Activated CD8-positive, alpha-beta T cell treated with anti-CD3 and anti-CD28 coated beads for 36 hours (primary cell): Measurements from ENCODE around the gene NMRK2. TPM values are rescaled to one million over a fixed set of nuclear protein-coding genes. Genes with fewer than 3 reads are reported as not detected.

ENCODE experiments used
- ATAC-seq: fragments of 200-7000 bp; cut with Tn5 transposase; one replicate; pipeline ENCODE4 v1.10.0; 2021; ENCODE audit warnings: mild to moderate bottlenecking, moderate library complexity
- CTCF ChIA-PET: fragments of 350-600 bp; sonication (Branson Sonifier 250); formaldehyde crosslinking; loops from one replicate; lab custom pipeline; 2021; ENCODE audit warnings: antibody characterized with exemption; lab: Charles Lee
- POLR2A ChIA-PET: fragments of 350-600 bp; sonication (Branson Sonifier 250); formaldehyde crosslinking; loops from one replicate; lab custom pipeline; 2021; ENCODE audit warnings: antibody characterized with exemption; lab: Charles Lee
- DNase-seq: peaks from one replicate; pipeline ENCODE4 v3.0.0-alpha.2; 2020
- H3K27ac Mint-ChIP-seq: one replicate; pipeline ENCODE4 v1.8.0; 2021; ENCODE audit warnings: mild to moderate bottlenecking, mixed read lengths
- H3K27me3 Mint-ChIP-seq: one replicate; pipeline ENCODE4 v1.8.0; 2021; ENCODE audit warnings: mixed read lengths
- H3K36me3 Mint-ChIP-seq: one replicate; pipeline ENCODE4 v1.8.0; 2021; ENCODE audit warnings: low read depth, mixed read lengths
- H3K4me1 Mint-ChIP-seq: one replicate; pipeline ENCODE4 v1.8.0; 2021; ENCODE audit warnings: low read depth, mixed read lengths
- H3K4me3 Mint-ChIP-seq: one replicate; pipeline ENCODE4 v1.8.0; 2021; ENCODE audit warnings: mild to moderate bottlenecking, moderate library complexity, mixed read lengths
- H3K9me3 Mint-ChIP-seq: one replicate; pipeline ENCODE4 v1.8.0; 2021; ENCODE audit warnings: mixed read lengths
- intact Hi-C: fragments of 100-400 bp; cut with micrococcal nuclease; formaldehyde crosslinking; loops from one replicate; pipeline ENCODE4 v1.10.0; 2022
- total RNA-seq, 2 experiments: library from RNA; stranded (reverse); gene quantifications; one replicate each; pipeline ENCODE4 v1.2.3, GENCODE V29; 2021
- TF ChIP-seq, protein P1 (sequence below): fragments of 200-600 bp; IDR thresholded peaks from one replicate; pipeline ENCODE4 v1.8.0; 2022; ENCODE audit warnings: antibody characterized with exemption, mild to moderate bottlenecking

The NMRK2 gene
- total RNA-seq, 2 experiments from 2014 or later, result not detected

DNA sequence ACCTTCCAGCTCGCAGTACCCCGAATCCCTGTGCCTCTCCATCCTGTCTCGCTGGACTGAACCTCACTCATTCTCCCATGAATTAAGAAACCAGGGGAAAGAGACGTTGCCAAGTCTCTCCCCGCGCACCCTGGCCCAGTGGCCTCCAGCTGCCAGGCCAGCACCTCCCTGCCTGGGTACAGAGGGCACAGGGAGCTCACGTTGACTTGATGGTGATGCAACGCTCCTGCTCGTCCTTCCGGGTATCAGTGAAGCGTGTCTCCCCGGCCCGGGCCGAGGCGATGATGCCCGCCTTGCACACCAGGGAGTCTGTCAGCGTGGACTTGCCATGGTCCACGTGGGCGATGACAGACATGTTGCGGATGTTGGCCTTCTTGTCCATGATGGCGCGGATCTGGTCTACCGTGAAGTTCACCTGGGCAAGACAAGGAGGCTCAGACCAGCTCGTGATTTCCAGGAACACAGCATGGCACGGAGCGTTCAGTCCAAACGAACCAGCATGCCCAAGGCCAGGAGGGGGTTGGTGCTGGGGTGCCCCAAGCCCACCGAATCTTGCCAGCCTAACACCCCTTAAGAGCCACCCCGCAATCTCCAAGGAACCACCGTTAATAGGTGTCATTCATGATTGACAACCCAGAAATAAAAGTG, 51.2 kb downstream of the NMRK2 start:
- no peaks in the 10 kb centered on the region for H3K9me3 Mint-ChIP-seq
- peak overlapping the region; percentile 94 for H3K4me3 Mint-ChIP-seq
- no peak for ATAC-seq

DNA sequence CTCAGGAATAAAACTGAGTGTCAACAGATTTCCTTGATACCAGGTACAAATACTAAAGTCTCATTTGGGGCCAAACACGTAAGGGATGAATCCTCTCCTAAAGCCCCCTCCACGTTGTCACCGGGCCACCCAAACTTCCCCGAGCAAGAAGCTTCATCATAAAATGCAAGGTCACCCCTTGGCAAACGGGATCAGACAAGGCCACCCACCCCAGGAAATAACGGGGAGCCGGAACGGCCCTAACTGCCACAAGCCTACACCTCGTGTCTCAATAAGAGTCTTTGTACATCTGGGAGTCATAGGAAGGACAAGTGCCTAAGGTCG, 51.7 kb downstream of the NMRK2 start:
- Mint-ChIP-seq H3K4me1 (peaks cover 46% of the 10 kb centered on the region), H3K9me3 (no peaks in the 10 kb centered on the region), H3K27me3 (no peaks in the 10 kb centered on the region), H3K36me3 (peaks cover 55% of the 10 kb centered on the region), H3K27ac (peak overlapping the region; percentile 95), H3K4me3 (peak overlapping the region; percentile 94)
- ATAC-seq (no peak), DNase-seq (no peak)
- POLR2A ChIA-PET, result interaction anchor here (0.6 to 7.8 kb wide), 15 partner anchors 9 to 223 kb away, joined by 3 to 131 read pairs (median 5); partner anchors contain the start of genes APBA3, DAPK3, MRPL54 and PIAS4
- intact Hi-C loops, result no loop called here
- TF ChIP-seq, protein P1, sequence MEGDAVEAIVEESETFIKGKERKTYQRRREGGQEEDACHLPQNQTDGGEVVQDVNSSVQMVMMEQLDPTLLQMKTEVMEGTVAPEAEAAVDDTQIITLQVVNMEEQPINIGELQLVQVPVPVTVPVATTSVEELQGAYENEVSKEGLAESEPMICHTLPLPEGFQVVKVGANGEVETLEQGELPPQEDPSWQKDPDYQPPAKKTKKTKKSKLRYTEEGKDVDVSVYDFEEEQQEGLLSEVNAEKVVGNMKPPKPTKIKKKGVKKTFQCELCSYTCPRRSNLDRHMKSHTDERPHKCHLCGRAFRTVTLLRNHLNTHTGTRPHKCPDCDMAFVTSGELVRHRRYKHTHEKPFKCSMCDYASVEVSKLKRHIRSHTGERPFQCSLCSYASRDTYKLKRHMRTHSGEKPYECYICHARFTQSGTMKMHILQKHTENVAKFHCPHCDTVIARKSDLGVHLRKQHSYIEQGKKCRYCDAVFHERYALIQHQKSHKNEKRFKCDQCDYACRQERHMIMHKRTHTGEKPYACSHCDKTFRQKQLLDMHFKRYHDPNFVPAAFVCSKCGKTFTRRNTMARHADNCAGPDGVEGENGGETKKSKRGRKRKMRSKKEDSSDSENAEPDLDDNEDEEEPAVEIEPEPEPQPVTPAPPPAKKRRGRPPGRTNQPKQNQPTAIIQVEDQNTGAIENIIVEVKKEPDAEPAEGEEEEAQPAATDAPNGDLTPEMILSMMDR, result no peak
- CTCF ChIA-PET, result interaction anchor here (0.7 to 2.5 kb wide), 2 partner anchors 14 to 680 kb away, joined by 3 to 16 read pairs; partner anchors contain the start of gene DAPK3

More for the DNA sequence above, 51.2 kb downstream of the NMRK2 start:
- ChIA-PET POLR2A (interaction anchor here (0.6 to 7.8 kb wide), 15 partner anchors 8 to 263 kb away, joined by 3 to 131 read pairs (median 5); partner anchors contain the start of genes APBA3, DAPK3, MRPL54 and PIAS4), CTCF (interaction anchor here (2.5 kb wide), 1 partner anchor 13 kb away, joined by 16 read pairs; the partner anchor contains the start of gene DAPK3)
- intact Hi-C loops, result no loop called here
- Mint-ChIP-seq H3K4me1 (peaks cover 49% of the 10 kb centered on the region), H3K27me3 (no peaks in the 10 kb centered on the region), H3K36me3 (peaks cover 60% of the 10 kb centered on the region), H3K27ac (peak overlapping the region; percentile 95)
- no peak for DNase-seq
- TF ChIP-seq, protein P1, result no peak

DNA sequence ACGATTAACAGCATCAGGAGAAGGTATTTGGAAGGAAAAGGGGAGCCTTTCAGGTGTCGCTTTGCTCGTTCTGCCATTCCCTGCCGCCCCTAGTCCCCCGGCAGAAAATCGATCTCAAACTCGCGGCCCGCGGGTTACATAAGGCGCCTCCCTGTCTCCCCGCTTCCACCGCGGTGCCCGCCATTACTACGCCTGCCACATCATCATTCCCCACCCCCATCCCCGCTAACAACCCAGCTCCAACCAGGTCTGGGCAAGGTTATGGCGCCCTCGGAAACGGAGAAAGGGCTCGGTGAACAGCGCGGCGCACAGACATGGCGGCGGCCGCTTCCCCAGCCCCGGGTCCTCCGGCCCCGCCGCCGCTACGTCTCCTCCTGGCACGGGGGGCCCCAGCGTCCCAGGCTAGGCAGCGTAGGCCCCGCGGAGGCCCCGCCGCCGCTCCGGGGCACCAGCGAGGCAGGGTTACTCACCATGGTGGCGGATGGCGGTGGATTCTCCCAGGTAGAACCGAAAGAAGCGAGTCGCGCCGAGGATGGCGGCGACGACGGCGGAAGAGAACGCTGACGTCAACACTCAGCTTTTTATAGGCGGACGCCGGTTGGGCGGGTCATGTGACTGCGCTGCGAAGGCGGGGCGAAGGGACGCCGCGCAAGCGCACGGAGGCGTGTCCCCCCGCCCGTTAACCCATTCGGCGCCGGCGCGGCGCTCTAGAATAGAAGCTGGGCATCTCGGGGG, 52.2 kb downstream of the NMRK2 start, which contains the start of gene EEF2:
Gene EEF2 (minus strand): TSS at position 556 of the 735 bp plus-strand sequence. CDS start 83 bp downstream, at position 473.
- TF ChIP-seq, protein P1, result no peak
- peak within 1 kb of the TSS; percentile 95 for H3K27ac Mint-ChIP-seq
- POLR2A ChIA-PET, result interaction anchor here (0.6 to 7.8 kb wide), 24 partner anchors 9 to 670 kb away, joined by 3 to 131 read pairs (median 4); partner anchors contain the start of genes APBA3, DAPK3, MRPL54 and PIAS4
- H3K4me1 Mint-ChIP-seq, result peaks cover 46% of the 10 kb centered on the region
- intact Hi-C loops, result loop anchor here (5.0 kb wide), 1 partner anchor 132 kb away; no protein-coding TSS in a partner anchor
- no peaks in the 10 kb centered on the region for H3K9me3 Mint-ChIP-seq
- DNase-seq, result peak; percentile 88
- peak within 1 kb of the TSS; percentile 94 for H3K4me3 Mint-ChIP-seq
- no peaks in the 10 kb centered on the region for H3K27me3 Mint-ChIP-seq
- H3K36me3 Mint-ChIP-seq, result peaks cover 51% of the 10 kb centered on the region
- ATAC-seq, result peak; percentile 49
- CTCF ChIA-PET, result interaction anchor here (0.7 to 2.5 kb wide), 11 partner anchors 10 to 680 kb away, joined by 3 to 17 read pairs (median 4); partner anchors contain the start of genes DAPK3, MRPL54 and PIAS4

DNA sequence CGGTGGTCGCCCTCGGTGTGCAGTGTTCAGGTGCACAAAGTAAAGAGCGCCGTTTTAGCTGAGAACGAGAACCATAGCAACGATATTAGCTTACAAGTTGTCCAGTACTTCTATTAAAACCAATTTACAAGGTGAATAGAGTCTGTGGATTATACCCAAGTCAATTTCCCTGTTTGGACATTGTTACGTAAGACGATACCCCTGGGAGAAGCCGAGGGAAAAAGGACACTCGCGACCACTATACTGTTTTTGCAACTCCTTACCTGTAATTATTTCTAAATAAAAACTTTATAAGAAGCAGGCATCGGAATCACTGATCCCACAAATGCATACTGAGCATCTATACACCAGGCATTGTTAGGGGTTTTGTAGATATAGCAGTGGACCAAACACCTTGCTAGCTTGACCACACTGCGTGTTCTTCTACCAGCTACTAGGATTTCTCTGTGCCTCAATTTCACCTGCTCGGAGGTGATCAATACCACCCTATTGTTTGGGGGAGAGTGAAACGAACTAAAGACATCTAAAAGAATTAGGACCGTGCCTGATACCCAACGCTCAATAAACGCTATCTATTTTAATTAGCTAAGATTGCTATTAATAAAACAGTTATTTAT, 52.9 kb downstream of the NMRK2 start:
- peaks cover under 1% of the 10 kb centered on the region for H3K9me3 Mint-ChIP-seq
- TF ChIP-seq, protein P1, result no peak
- CTCF ChIA-PET, result interaction anchor here (0.8 to 2.5 kb wide), 10 partner anchors 11 to 223 kb away, joined by 3 to 17 read pairs (median 4); partner anchors contain the start of genes DAPK3, MRPL54 and PIAS4
- peaks cover 49% of the 10 kb centered on the region for H3K4me1 Mint-ChIP-seq
- DNase-seq (no peak), ATAC-seq (no peak)
- intact Hi-C loops, result loop anchor here (5.0 kb wide), 1 partner anchor 132 kb away; no protein-coding TSS in a partner anchor
- peak overlapping the region; percentile 95 for H3K27ac Mint-ChIP-seq
- POLR2A ChIA-PET, result interaction anchor here (0.6 to 7.8 kb wide), 20 partner anchors 10 to 669 kb away, joined by 3 to 131 read pairs (median 4); partner anchors contain the start of genes APBA3, DAPK3, MRPL54 and PIAS4
- peak overlapping the region; percentile 94 for H3K4me3 Mint-ChIP-seq
- peaks cover 47% of the 10 kb centered on the region for H3K36me3 Mint-ChIP-seq
- no peaks in the 10 kb centered on the region for H3K27me3 Mint-ChIP-seq
